IPS DF 6.9 (cell line): ENCODE measurements around the gene IL23R.
"Not testable (repeated sequence)": the region's sequence is repeated elsewhere in the genome, so short reads cannot be mapped to it uniquely, and the experiment has no call there.

Experiments
- DNase-seq: peaks from one replicate; pipeline ENCODE4 v3.0.0-alpha.2; 2013; ENCODE audit warnings: low read depth, low spot score
- H3K27ac ChIP-seq: one replicate; pipeline ENCODE4 v1.5.1; 2013; ENCODE audit warnings: low read length, control low read depth
- H3K27me3 ChIP-seq: 2 replicates; pipeline ENCODE4 v1.6.1; 2013; ENCODE audit warnings: mild to moderate bottlenecking, low read length; ENCODE audit not compliant: control insufficient read depth, insufficient read depth
- H3K36me3 ChIP-seq: 2 replicates; pipeline ENCODE4 v1.6.1; 2013; ENCODE audit warnings: low read length; ENCODE audit not compliant: control insufficient read depth, insufficient read depth
- H3K4me1 ChIP-seq: 2 replicates; pipeline ENCODE4 v1.6.1; 2013; ENCODE audit warnings: low read length; ENCODE audit not compliant: control insufficient read depth, insufficient read depth
- H3K4me3 ChIP-seq: 2 replicates; pipeline ENCODE4 v1.5.1; 2013; ENCODE audit warnings: mild to moderate bottlenecking, low read length
- H3K9me3 ChIP-seq: 2 replicates; pipeline ENCODE4 v1.6.1; 2013; ENCODE audit warnings: low read length, inconsistent platforms; ENCODE audit not compliant: control insufficient read depth, insufficient read depth
- WGBS: extraction: QIAGEN DNeasy Blood & Tissue Kit; methylation state at CpG from one replicate; pipeline ENCODE4 v1.1.7; 2013; ENCODE audit warnings: mixed read lengths, missing lambda C conversion rate; ENCODE audit not compliant: insufficient read length, insufficient coverage; 5-methylcytosine and 5-hydroxymethylcytosine counted together

Gene IL23R

GRCh38 chr1:67135354-67135753 is 30.9 kb upstream of the IL23R start:
- Histone ChIP-seq H3K4me3 (no peak overlapping the region), H3K27ac (no peak overlapping the region), H3K36me3 (no peaks in the 10 kb centered on the region), H3K4me1 (no peaks in the 10 kb centered on the region), H3K27me3 (no peaks in the 10 kb centered on the region), H3K9me3 (no peaks in the 10 kb centered on the region)
- no CpG with 5 or more reads among the region's 2 CpGs for WGBS
- DNase-seq: no peak

- no peak for DNase-seq
- no CpG with 5 or more reads among the region's 4 CpGs for WGBS
- H3K4me1 ChIP-seq: no peaks in the 10 kb centered on the region
Observed at GRCh38 chr1:67137307-67137753, 28.9 kb upstream of the IL23R start.

GRCh38 chr1:67138813-67139499 is 27.3 kb upstream of the IL23R start:
- Histone ChIP-seq H3K27me3 (no peaks in the 10 kb centered on the region), H3K36me3 (no peaks in the 10 kb centered on the region), H3K9me3 (no peaks in the 10 kb centered on the region), H3K27ac (no peak overlapping the region), H3K4me1 (no peaks in the 10 kb centered on the region), H3K4me3 (no peak overlapping the region)
- no CpG with 5 or more reads among the region's 3 CpGs for WGBS
- DNase-seq: no peak

More at GRCh38 chr1:67137307-67137753, 28.9 kb upstream of the IL23R start:
- no peaks in the 10 kb centered on the region for H3K27me3 ChIP-seq
- no peaks in the 10 kb centered on the region for H3K36me3 ChIP-seq
- H3K4me3 ChIP-seq: no peak overlapping the region
- H3K9me3 ChIP-seq: no peaks in the 10 kb centered on the region
- no peak overlapping the region for H3K27ac ChIP-seq

GRCh38 chr1:67140460-67140859 is 25.8 kb upstream of the IL23R start:
- no peak overlapping the region for H3K4me3 ChIP-seq
- no CpG with 5 or more reads among the region's 2 CpGs for WGBS
- DNase-seq: no peak
- no peaks in the 10 kb centered on the region for H3K27me3 ChIP-seq
- H3K9me3 ChIP-seq: no peaks in the 10 kb centered on the region
- H3K36me3 ChIP-seq: no peaks in the 10 kb centered on the region
- H3K4me1 ChIP-seq: no peaks in the 10 kb centered on the region
- no peak overlapping the region for H3K27ac ChIP-seq

GRCh38 chr1:67141832-67142231 is 24.4 kb upstream of the IL23R start:
- H3K9me3 ChIP-seq, H3K4me1 ChIP-seq, H3K27me3 ChIP-seq, H3K27ac ChIP-seq, H3K36me3 ChIP-seq, H3K4me3 ChIP-seq, DNase-seq: not testable (repeated sequence)
- no CpG with 5 or more reads among the region's 3 CpGs for WGBS

GRCh38 chr1:67142931-67143330 is 23.3 kb upstream of the IL23R start:
- 100% methylated on average over 2 of the region's 3 CpGs for WGBS

GRCh38 chr1:67143966-67144365 is 22.3 kb upstream of the IL23R start:
- no peaks in the 10 kb centered on the region for H3K4me1 ChIP-seq
- H3K36me3 ChIP-seq: no peaks in the 10 kb centered on the region
- H3K9me3 ChIP-seq: no peaks in the 10 kb centered on the region
- H3K27me3 ChIP-seq: no peaks in the 10 kb centered on the region
- WGBS: no CpG with 5 or more reads among the region's 3 CpGs
- DNase-seq: no peak
- H3K27ac ChIP-seq: no peak overlapping the region
- no peak overlapping the region for H3K4me3 ChIP-seq

More at GRCh38 chr1:67142931-67143330, 23.3 kb upstream of the IL23R start:
- H3K4me1 ChIP-seq: no peaks in the 10 kb centered on the region
- H3K27ac ChIP-seq: no peak overlapping the region
- no peaks in the 10 kb centered on the region for H3K36me3 ChIP-seq
- no peaks in the 10 kb centered on the region for H3K9me3 ChIP-seq
- no peak for DNase-seq
- no peak overlapping the region for H3K4me3 ChIP-seq
- no peaks in the 10 kb centered on the region for H3K27me3 ChIP-seq

GRCh38 chr1:67144696-67145095 is 21.6 kb upstream of the IL23R start:
- no CpG with 5 or more reads among the region's 2 CpGs for WGBS
- Histone ChIP-seq H3K9me3 (no peaks in the 10 kb centered on the region), H3K4me1 (no peaks in the 10 kb centered on the region), H3K27ac (no peak overlapping the region), H3K27me3 (no peaks in the 10 kb centered on the region), H3K4me3 (no peak overlapping the region), H3K36me3 (no peaks in the 10 kb centered on the region)
- no peak for DNase-seq

- no peak for DNase-seq
- Histone ChIP-seq H3K9me3 (no peaks in the 10 kb centered on the region), H3K36me3 (no peaks in the 10 kb centered on the region), H3K27ac (no peak overlapping the region), H3K4me1 (no peaks in the 10 kb centered on the region), H3K27me3 (no peaks in the 10 kb centered on the region), H3K4me3 (no peak overlapping the region)
- WGBS: no CpG with 5 or more reads among the region's 3 CpGs
Observed at GRCh38 chr1:67146101-67146500, 20.2 kb upstream of the IL23R start.

- Histone ChIP-seq H3K36me3 (no peaks in the 10 kb centered on the region), H3K4me1 (no peaks in the 10 kb centered on the region), H3K27me3 (no peaks in the 10 kb centered on the region), H3K27ac (no peak overlapping the region), H3K9me3 (no peaks in the 10 kb centered on the region), H3K4me3 (no peak overlapping the region)
- DNase-seq: no peak
- whole genome bisulfite sequencing: no CpG with 5 or more reads among the region's 3 CpGs
Observed at GRCh38 chr1:67146539-67146938, 19.7 kb upstream of the IL23R start.

GRCh38 chr1:67147973-67148372 is 18.3 kb upstream of the IL23R start:
- DNase-seq: not testable (repeated sequence)
- no CpG with 5 or more reads among the region's 20 CpGs for WGBS

More at GRCh38 chr1:67147973-67148372, 18.3 kb upstream of the IL23R start:
- not testable (repeated sequence) for H3K27me3 ChIP-seq, H3K9me3 ChIP-seq, H3K27ac ChIP-seq, H3K4me1 ChIP-seq, H3K4me3 ChIP-seq, H3K36me3 ChIP-seq
